GM06990 (cell line): ENCODE measurements around the gene PURA.

Experiments used
- DNase-seq: peaks from one replicate; pipeline ENCODE4 v3.0.0-alpha.2; 2011; ENCODE audit not compliant: insufficient read length; ENCODE audit errors: extremely low read depth
- H3K27me3 ChIP-seq: replicated peaks from 2 replicates; pipeline ENCODE4 v1.6.0; 2011; ENCODE audit warnings: low read length; ENCODE audit not compliant: control insufficient read depth, insufficient read depth
- H3K36me3 ChIP-seq: 2 replicates; pipeline ENCODE4 v1.5.1; 2011; ENCODE audit warnings: low read length; ENCODE audit not compliant: control insufficient read depth, insufficient read depth
- H3K4me3 ChIP-seq: replicated peaks from 2 replicates; pipeline ENCODE4 v1.5.1; 2011; ENCODE audit warnings: low read depth, mild to moderate bottlenecking, control low read depth, low read length
- TF ChIP-seq, protein P1 (sequence below): IDR thresholded peaks from 2 replicates; pipeline ENCODE4 v1.5.1; 2011; ENCODE audit warnings: low read length, control low read depth, mild to moderate bottlenecking, inconsistent platforms; ENCODE audit not compliant: insufficient read depth, poor library complexity, severe bottlenecking

The PURA gene

DNA sequence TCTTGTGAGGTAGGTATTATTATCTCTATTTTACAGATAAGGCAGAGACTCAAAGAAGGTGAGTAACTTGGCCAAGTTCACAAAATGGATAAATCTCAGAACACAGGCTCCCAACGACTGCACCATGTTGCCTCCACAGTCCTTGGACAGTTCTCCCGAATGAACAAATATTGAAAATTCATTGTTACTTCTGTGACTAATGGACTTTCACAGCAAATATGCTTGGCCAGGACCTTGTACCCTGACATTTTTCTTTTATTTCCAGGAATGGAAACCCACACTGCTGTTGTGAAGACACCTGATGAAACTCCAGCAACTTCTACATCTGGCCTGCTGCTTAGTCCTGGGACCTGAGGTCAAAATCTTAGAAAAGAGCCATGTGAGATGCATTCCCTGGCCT is 58.6 kb downstream of the PURA start:
- TF ChIP-seq, protein P1, sequence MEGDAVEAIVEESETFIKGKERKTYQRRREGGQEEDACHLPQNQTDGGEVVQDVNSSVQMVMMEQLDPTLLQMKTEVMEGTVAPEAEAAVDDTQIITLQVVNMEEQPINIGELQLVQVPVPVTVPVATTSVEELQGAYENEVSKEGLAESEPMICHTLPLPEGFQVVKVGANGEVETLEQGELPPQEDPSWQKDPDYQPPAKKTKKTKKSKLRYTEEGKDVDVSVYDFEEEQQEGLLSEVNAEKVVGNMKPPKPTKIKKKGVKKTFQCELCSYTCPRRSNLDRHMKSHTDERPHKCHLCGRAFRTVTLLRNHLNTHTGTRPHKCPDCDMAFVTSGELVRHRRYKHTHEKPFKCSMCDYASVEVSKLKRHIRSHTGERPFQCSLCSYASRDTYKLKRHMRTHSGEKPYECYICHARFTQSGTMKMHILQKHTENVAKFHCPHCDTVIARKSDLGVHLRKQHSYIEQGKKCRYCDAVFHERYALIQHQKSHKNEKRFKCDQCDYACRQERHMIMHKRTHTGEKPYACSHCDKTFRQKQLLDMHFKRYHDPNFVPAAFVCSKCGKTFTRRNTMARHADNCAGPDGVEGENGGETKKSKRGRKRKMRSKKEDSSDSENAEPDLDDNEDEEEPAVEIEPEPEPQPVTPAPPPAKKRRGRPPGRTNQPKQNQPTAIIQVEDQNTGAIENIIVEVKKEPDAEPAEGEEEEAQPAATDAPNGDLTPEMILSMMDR, result no peak
- no peak overlapping the region for H3K4me3 ChIP-seq
- no peaks in the 10 kb centered on the region for H3K27me3 ChIP-seq
- DNase-seq, result no peak
- no peaks in the 10 kb centered on the region for H3K36me3 ChIP-seq

DNA sequence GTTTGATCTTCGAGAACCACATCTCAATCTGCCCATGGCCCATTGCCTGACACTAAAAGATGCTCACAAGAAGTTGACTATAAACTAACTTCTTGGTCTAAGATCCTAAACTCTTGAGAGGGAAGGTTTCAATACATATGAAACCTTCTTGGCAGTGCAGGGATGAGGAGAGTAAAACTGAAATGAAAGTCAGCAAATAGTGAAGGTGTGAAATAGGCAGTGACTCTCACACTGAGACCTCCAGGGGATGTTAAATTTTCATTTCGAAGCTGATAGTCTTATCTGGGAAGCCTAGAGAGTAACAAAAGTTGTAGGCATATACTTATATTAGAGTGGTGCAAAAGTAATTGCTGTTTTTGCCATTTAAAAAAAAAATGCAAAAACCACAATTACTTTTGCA is 60.1 kb downstream of the PURA start:
- TF ChIP-seq, protein P1, result no peak
- H3K4me3 ChIP-seq, result no peak overlapping the region
- no peaks in the 10 kb centered on the region for H3K36me3 ChIP-seq
- no peaks in the 10 kb centered on the region for H3K27me3 ChIP-seq
- DNase-seq, result no peak

DNA sequence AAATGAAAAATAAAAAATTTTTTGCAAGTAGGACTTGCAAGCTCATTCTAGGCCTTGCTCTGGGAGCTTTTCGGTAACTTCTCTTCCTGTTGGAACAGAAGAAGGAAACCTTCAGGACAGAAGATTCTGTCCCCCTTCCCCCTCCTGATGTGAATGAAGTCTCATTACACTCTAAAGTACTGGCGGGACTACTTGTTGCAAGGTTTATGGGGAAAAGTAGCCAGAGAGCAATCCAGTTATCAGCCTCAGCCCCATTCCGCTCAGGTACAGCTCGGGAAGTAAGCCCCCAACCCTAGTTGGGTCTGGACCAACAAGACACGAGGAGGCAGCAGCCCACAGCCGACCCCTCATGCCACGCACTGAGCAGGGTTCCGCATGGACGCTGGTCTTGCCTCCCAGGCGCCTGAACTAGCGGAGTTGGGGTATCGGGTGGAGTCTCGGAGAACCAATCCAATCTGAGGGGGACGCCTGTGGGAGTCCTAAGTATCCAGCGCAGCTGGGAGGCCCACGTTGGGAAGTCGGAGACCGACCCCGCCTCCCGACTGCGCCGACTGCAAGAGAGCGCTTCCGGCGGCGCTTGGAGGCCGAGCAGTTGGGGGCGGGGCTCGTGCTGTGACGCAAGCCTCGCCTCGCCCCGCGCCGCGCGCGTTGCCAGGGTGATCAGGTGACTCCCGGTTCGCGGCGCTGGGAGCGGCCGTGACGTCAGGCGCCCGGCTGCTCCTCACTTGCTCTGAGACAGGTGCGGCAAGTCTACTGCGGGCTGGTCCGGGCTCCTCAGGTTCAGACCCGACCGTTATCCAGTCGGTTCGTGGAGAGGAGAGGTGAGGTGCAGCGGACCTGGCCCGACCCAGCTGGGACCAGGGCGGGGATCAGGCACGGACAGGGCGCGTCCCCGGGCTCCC is 60.8 kb downstream of the PURA start, which contains the start of gene CYSTM1:
Gene CYSTM1 (plus strand): TSS at position 724 of the 902 bp plus-strand sequence. CDS start 19,278 bp downstream, outside the sequence.
- peak; percentile 98 for DNase-seq
- Histone ChIP-seq H3K36me3 (no peaks in the 10 kb centered on the region), H3K27me3 (no peaks in the 10 kb centered on the region), H3K4me3 (peak within 1 kb of the TSS; percentile 91)
- TF ChIP-seq, protein P1, result no peak
